H9 (cell line): Measurements from ENCODE around the gene STAB2. TPM values are rescaled to one million over a fixed set of nuclear protein-coding genes. Genes with fewer than 3 reads are reported as not detected.

Source experiments
- DNase-seq: peaks from one replicate; pipeline ENCODE4 v3.0.0-alpha.2; 2017
- H2AFZ ChIP-seq: one replicate; pipeline ENCODE4 v1.6.1; 2013; ENCODE audit warnings: mild to moderate bottlenecking, low read length, control low read depth, moderate library complexity
- H2AK5ac ChIP-seq: 2 replicates; pipeline ENCODE4 v1.6.1; 2013; ENCODE audit warnings: low read length, control low read depth, mixed read lengths; ENCODE audit not compliant: insufficient read length
- H2BK120ac ChIP-seq: one replicate; pipeline ENCODE4 v1.6.1; 2013; ENCODE audit warnings: low read depth, mild to moderate bottlenecking, low read length, control low read depth, inconsistent platforms; ENCODE audit not compliant: poor library complexity, severe bottlenecking
- H2BK12ac ChIP-seq: 2 replicates; pipeline ENCODE4 v1.6.1; 2013; ENCODE audit warnings: low read length, control low read depth, mixed read lengths, low read depth; ENCODE audit not compliant: insufficient read length
- H2BK15ac ChIP-seq: 2 replicates; pipeline ENCODE4 v1.6.1; 2013; ENCODE audit warnings: low read depth, low read length, control low read depth
- H2BK20ac ChIP-seq: one replicate; pipeline ENCODE4 v1.6.1; 2013; ENCODE audit warnings: low read depth, mild to moderate bottlenecking, low read length, control low read depth, inconsistent platforms; ENCODE audit not compliant: poor library complexity, severe bottlenecking
- H2BK5ac ChIP-seq: 2 replicates; pipeline ENCODE4 v1.6.1; 2013; ENCODE audit warnings: low read length, control low read depth, mixed read lengths; ENCODE audit not compliant: insufficient read length
- H3K14ac ChIP-seq: 2 replicates; pipeline ENCODE4 v1.6.1; 2013; ENCODE audit warnings: low read length, control low read depth; ENCODE audit not compliant: insufficient read depth
- H3K18ac ChIP-seq: 2 replicates; pipeline ENCODE4 v1.6.1; 2013; ENCODE audit warnings: low read depth, mild to moderate bottlenecking, mixed read lengths, low read length, control low read depth; ENCODE audit not compliant: insufficient read length
- H3K23ac ChIP-seq: 2 replicates; pipeline ENCODE4 v1.6.1; 2013; ENCODE audit warnings: low read length, control low read depth, mixed read lengths, low read depth; ENCODE audit not compliant: insufficient read length
- H3K23me2 ChIP-seq: 2 replicates; pipeline ENCODE4 v1.6.1; 2013; ENCODE audit warnings: low read depth, mild to moderate bottlenecking, mixed read lengths, low read length, control low read depth; ENCODE audit not compliant: insufficient read length, poor library complexity, severe bottlenecking
- H3K27ac ChIP-seq: 2 replicates; pipeline ENCODE4 v1.5.1; 2013; ENCODE audit warnings: low read length, control low read depth, mixed read lengths, low read depth; ENCODE audit not compliant: insufficient read length
- H3K27me3 ChIP-seq: 2 replicates; pipeline ENCODE4 v1.6.1; 2013; ENCODE audit warnings: low read length, control low read depth, inconsistent platforms; ENCODE audit not compliant: insufficient read depth
- H3K4ac ChIP-seq: 2 replicates; pipeline ENCODE4 v1.6.1; 2013; ENCODE audit warnings: low read depth, mild to moderate bottlenecking, control low read depth, inconsistent platforms, low read length, moderate library complexity
- H3K4me1 ChIP-seq: 2 replicates; pipeline ENCODE4 v1.6.1; 2013; ENCODE audit warnings: low read length, control low read depth, inconsistent platforms; ENCODE audit not compliant: insufficient read depth
- H3K4me2 ChIP-seq: 2 replicates; pipeline ENCODE4 v1.6.1; 2013; ENCODE audit warnings: low read length, control low read depth, mixed read lengths; ENCODE audit not compliant: insufficient read length, insufficient read depth
- H3K56ac ChIP-seq: 2 replicates; pipeline ENCODE4 v1.6.1; 2013; ENCODE audit warnings: low read depth, mild to moderate bottlenecking, mixed read lengths, low read length, control low read depth; ENCODE audit not compliant: insufficient read length
- H3K79me1 ChIP-seq: 2 replicates; pipeline ENCODE4 v1.6.1; 2013; ENCODE audit warnings: low read depth, mild to moderate bottlenecking, moderate library complexity, low read length, control low read depth, inconsistent platforms; ENCODE audit not compliant: insufficient read depth, poor library complexity, severe bottlenecking
- H3K79me2 ChIP-seq: 2 replicates; pipeline ENCODE4 v1.6.1; 2013; ENCODE audit warnings: low read length, control low read depth, inconsistent platforms; ENCODE audit not compliant: insufficient read depth
- H3K9ac ChIP-seq: 2 replicates; pipeline ENCODE4 v1.6.1; 2013; ENCODE audit warnings: low read length, control low read depth, mixed read lengths; ENCODE audit not compliant: insufficient read length; ENCODE audit errors: extremely low read depth
- H3K9me3 ChIP-seq: one replicate; pipeline ENCODE4 v1.6.1; 2013; ENCODE audit warnings: low read depth, low read length, inconsistent platforms; ENCODE audit not compliant: control insufficient read depth
- H3T11ph ChIP-seq: one replicate; pipeline ENCODE4 v1.6.1; 2013; ENCODE audit warnings: mild to moderate bottlenecking, low read length, control low read depth, inconsistent platforms
- H4K20me1 ChIP-seq: one replicate; pipeline ENCODE4 v1.6.1; 2013; ENCODE audit not compliant: control insufficient read depth, insufficient read length, insufficient read depth
- H4K5ac ChIP-seq: 2 replicates; pipeline ENCODE4 v1.6.1; 2013; ENCODE audit warnings: low read depth, mild to moderate bottlenecking, mixed read lengths, low read length, control low read depth; ENCODE audit not compliant: insufficient read length
- H4K8ac ChIP-seq: replicated peaks from 2 replicates; pipeline ENCODE4 v1.6.1; 2013; ENCODE audit warnings: low read length, control low read depth, mixed read lengths, low read depth; ENCODE audit not compliant: insufficient read length
- H4K91ac ChIP-seq: 2 replicates; pipeline ENCODE4 v1.6.1; 2013; ENCODE audit warnings: low read depth, mild to moderate bottlenecking, moderate library complexity, mixed read lengths, low read length, control low read depth; ENCODE audit not compliant: insufficient read length
- H3K27ac Mint-ChIP-seq, 3 experiments: 2 replicates in 2 of 3; 3 replicates in 1 of 3; pipeline ENCODE4 v1.8.0; 2020 to 2021; ENCODE audit warnings: mixed read lengths in 3 of 3, mild to moderate bottlenecking in 1 of 3, moderate library complexity in 1 of 3
- H3K27me3 Mint-ChIP-seq: 2 replicates; pipeline ENCODE4 v1.8.0; 2021; ENCODE audit warnings: low read depth, mild to moderate bottlenecking, moderate library complexity, mixed read lengths
- H3K36me3 Mint-ChIP-seq, 3 experiments: 2 replicates in 2 of 3; 3 replicates in 1 of 3; pipeline ENCODE4 v1.8.0; 2020 to 2021; ENCODE audit warnings: low read depth in 3 of 3, mixed read lengths in 3 of 3; ENCODE audit not compliant: insufficient read depth in 1 of 3
- H3K4me1 Mint-ChIP-seq, 2 experiments: 2 replicates each; pipeline ENCODE4 v1.8.0; 2020; ENCODE audit warnings: mixed read lengths in 2 of 2
- H3K4me3 Mint-ChIP-seq, 2 experiments: 2 replicates in 1 of 2; 3 replicates in 1 of 2; pipeline ENCODE4 v1.8.0; 2020 to 2021; ENCODE audit warnings: mild to moderate bottlenecking in 2 of 2, mixed read lengths in 2 of 2, moderate library complexity in 1 of 2
- H3K9me3 Mint-ChIP-seq, 2 experiments: 2 replicates in 1 of 2; 3 replicates in 1 of 2; pipeline ENCODE4 v1.8.0; 2020; ENCODE audit warnings: mild to moderate bottlenecking in 2 of 2, mixed read lengths in 2 of 2, moderate library complexity in 1 of 2
- WGBS: extraction: QIAGEN DNeasy Blood & Tissue Kit; methylation state at CpG from one replicate; pipeline ENCODE4 v1.1.7; 2013; ENCODE audit warnings: missing lambda C conversion rate, low lambda C conversion rate, mixed read lengths; ENCODE audit not compliant: insufficient read length; ENCODE audit errors: extremely low coverage; 5-methylcytosine and 5-hydroxymethylcytosine counted together
- total RNA-seq: library from RNA; stranded (reverse); gene quantifications from 2 replicates; pipeline ENCODE4 v1.2.1, GENCODE V29; 2021
- TF ChIP-seq, protein P1 (sequence below): fragments of 200-600 bp; sonication (generic); conservative IDR thresholded peaks from 3 replicates; pipeline ENCODE4 v1.8.0; 2021; ENCODE audit warnings: antibody characterized with exemption, mild to moderate bottlenecking

Gene STAB2
- total RNA-seq, 1 experiment from 2014 or later, result 0.02 TPM

GRCh38 chr12:103590271-103590670, 3.2 kb downstream of the STAB2 start:
- Mint-ChIP-seq H3K4me3 (no peak overlapping the region), H3K4me1 (no peaks in the 10 kb centered on the region), H3K9me3 (no peaks in the 10 kb centered on the region), H3K27ac (no peak overlapping the region), H3K27me3 (no peaks in the 10 kb centered on the region), H3K36me3 (no peaks in the 10 kb centered on the region)
- Histone ChIP-seq H2BK120ac (no peak overlapping the region), H4K5ac (no peak overlapping the region), H3K18ac (no peak overlapping the region), H2BK12ac (no peak overlapping the region), H3K14ac (no peak overlapping the region), H3K27me3 (no peaks in the 10 kb centered on the region), H3T11ph (no peak overlapping the region), H3K23me2 (no peaks in the 10 kb centered on the region), H2BK5ac (no peak overlapping the region), H3K23ac (no peak overlapping the region), H2AK5ac (no peak overlapping the region), H4K91ac (no peak overlapping the region), H2BK20ac (no peak overlapping the region), H2AFZ (no peak overlapping the region), H3K4me2 (no peak overlapping the region), H3K9me3 (no peaks in the 10 kb centered on the region), H3K9ac (no peak overlapping the region), H2BK15ac (no peak overlapping the region), H3K79me1 (no peaks in the 10 kb centered on the region), H3K4me1 (no peaks in the 10 kb centered on the region), H4K20me1 (no peaks in the 10 kb centered on the region), H4K8ac (no peak overlapping the region), H3K27ac (no peak overlapping the region), H3K56ac (no peak overlapping the region), H3K79me2 (no peaks in the 10 kb centered on the region), H3K4ac (no peak overlapping the region)
- TF ChIP-seq, protein P1, sequence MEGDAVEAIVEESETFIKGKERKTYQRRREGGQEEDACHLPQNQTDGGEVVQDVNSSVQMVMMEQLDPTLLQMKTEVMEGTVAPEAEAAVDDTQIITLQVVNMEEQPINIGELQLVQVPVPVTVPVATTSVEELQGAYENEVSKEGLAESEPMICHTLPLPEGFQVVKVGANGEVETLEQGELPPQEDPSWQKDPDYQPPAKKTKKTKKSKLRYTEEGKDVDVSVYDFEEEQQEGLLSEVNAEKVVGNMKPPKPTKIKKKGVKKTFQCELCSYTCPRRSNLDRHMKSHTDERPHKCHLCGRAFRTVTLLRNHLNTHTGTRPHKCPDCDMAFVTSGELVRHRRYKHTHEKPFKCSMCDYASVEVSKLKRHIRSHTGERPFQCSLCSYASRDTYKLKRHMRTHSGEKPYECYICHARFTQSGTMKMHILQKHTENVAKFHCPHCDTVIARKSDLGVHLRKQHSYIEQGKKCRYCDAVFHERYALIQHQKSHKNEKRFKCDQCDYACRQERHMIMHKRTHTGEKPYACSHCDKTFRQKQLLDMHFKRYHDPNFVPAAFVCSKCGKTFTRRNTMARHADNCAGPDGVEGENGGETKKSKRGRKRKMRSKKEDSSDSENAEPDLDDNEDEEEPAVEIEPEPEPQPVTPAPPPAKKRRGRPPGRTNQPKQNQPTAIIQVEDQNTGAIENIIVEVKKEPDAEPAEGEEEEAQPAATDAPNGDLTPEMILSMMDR, result no peak
- no CpG with 5 or more reads among the region's 1 CpG for WGBS
- DNase-seq, result no peak
